Cardiac septum (tissue), 1 donor: Measurements from ENCODE around the gene PDGFA. TPM values are rescaled to one million over a fixed set of nuclear protein-coding genes. Genes with fewer than 3 reads are reported as not detected.

Experiments
- DNase-seq: peaks from one replicate; pipeline ENCODE4 v3.0.0-alpha.2; 2020; ENCODE audit warnings: low spot score
- intact Hi-C: fragments of 100-400 bp; cut with DNase I; formaldehyde crosslinking; loops from one replicate; pipeline ENCODE4 v1.14.0; 2022
- total RNA-seq: library from RNA; stranded (reverse); fragmentation: NEBNext Ultra II Directional; extraction: Animal tissue kit (Norgen Biotek cat#: 25700); gene quantifications from one replicate; pipeline ENCODE4 v1.2.1, GENCODE V29; 2021
- donor health status: DM: no; HTN: no; CAD: no.

The PDGFA gene
- total RNA-seq, 1 donor from 2014 or later = 38.9 TPM

- DNase-seq = no peak
- intact Hi-C loops = no loop called here
Observed at GRCh38 chr7:538764-539685, 19.4 kb upstream of the PDGFA start.

GRCh38 chr7:537911-538634, 18.4 kb upstream of the PDGFA start:
- intact Hi-C loops = loop anchor here (2.0 kb wide), 1 partner anchor 15 kb away; no protein-coding TSS in a partner anchor

GRCh38 chr7:536231-536630, 16.6 kb upstream of the PDGFA start:
- intact Hi-C loops = loop anchor here (2.0 kb wide), 1 partner anchor 13 kb away; no protein-coding TSS in a partner anchor
- DNase-seq = no peak

More at GRCh38 chr7:537911-538634, 18.4 kb upstream of the PDGFA start:
- peak; percentile 89 for DNase-seq

- no peak for DNase-seq
- intact Hi-C loops = no loop called here
Observed at GRCh38 chr7:534959-535358, 15.3 kb upstream of the PDGFA start.

GRCh38 chr7:534075-534474, 14.4 kb upstream of the PDGFA start:
- intact Hi-C loops = no loop called here
- DNase-seq = no peak

- intact Hi-C loops = no loop called here
- DNase-seq = no peak
Observed at GRCh38 chr7:533266-533665, 13.6 kb upstream of the PDGFA start.

GRCh38 chr7:532379-533143, 12.9 kb upstream of the PDGFA start:
- intact Hi-C loops = no loop called here
- DNase-seq = no peak

GRCh38 chr7:531777-532176, 12.1 kb upstream of the PDGFA start:
- DNase-seq = no peak
- intact Hi-C loops = no loop called here

- no peak for DNase-seq
- intact Hi-C loops = no loop called here
Observed at GRCh38 chr7:528451-528850, 8.8 kb upstream of the PDGFA start.

- no peak for DNase-seq
- intact Hi-C loops = no loop called here
Observed at GRCh38 chr7:527723-528122, 8.1 kb upstream of the PDGFA start.

GRCh38 chr7:526460-527034, 6.9 kb upstream of the PDGFA start:
- intact Hi-C loops = no loop called here
- no peak for DNase-seq

- no peak for DNase-seq
- intact Hi-C loops = no loop called here
Observed at GRCh38 chr7:525740-526139, 6.1 kb upstream of the PDGFA start.

GRCh38 chr7:524800-525199, 5.2 kb upstream of the PDGFA start:
- intact Hi-C loops = loop anchor here (5.0 kb wide), 3 partner anchors 43 to 248 kb away; no protein-coding TSS in a partner anchor
- DNase-seq = no peak

- intact Hi-C loops = loop anchor here (2.0 to 5.0 kb wide), 5 partner anchors 13 to 249 kb away; no protein-coding TSS in a partner anchor
- DNase-seq = no peak
Observed at GRCh38 chr7:523347-524336, 4.0 kb upstream of the PDGFA start.

GRCh38 chr7:522951-523314, 3.3 kb upstream of the PDGFA start:
- intact Hi-C loops = loop anchor here (2.0 to 5.0 kb wide), 5 partner anchors 14 to 249 kb away; no protein-coding TSS in a partner anchor
- no peak for DNase-seq

GRCh38 chr7:522071-522950, 2.7 kb upstream of the PDGFA start:
- peak; percentile 86 for DNase-seq
- intact Hi-C loops = loop anchor here (2.0 to 5.0 kb wide), 5 partner anchors 14 to 250 kb away; no protein-coding TSS in a partner anchor
